COLO668 (cell line): ENCODE measurements around the gene MACROH2A1.

Experiments
- DNase-seq: peaks from one replicate; lab custom pipeline; 2025; ENCODE audit not compliant: unreplicated experiment; lab: John Stamatoyannopoulos, UW

Gene MACROH2A1

DNA sequence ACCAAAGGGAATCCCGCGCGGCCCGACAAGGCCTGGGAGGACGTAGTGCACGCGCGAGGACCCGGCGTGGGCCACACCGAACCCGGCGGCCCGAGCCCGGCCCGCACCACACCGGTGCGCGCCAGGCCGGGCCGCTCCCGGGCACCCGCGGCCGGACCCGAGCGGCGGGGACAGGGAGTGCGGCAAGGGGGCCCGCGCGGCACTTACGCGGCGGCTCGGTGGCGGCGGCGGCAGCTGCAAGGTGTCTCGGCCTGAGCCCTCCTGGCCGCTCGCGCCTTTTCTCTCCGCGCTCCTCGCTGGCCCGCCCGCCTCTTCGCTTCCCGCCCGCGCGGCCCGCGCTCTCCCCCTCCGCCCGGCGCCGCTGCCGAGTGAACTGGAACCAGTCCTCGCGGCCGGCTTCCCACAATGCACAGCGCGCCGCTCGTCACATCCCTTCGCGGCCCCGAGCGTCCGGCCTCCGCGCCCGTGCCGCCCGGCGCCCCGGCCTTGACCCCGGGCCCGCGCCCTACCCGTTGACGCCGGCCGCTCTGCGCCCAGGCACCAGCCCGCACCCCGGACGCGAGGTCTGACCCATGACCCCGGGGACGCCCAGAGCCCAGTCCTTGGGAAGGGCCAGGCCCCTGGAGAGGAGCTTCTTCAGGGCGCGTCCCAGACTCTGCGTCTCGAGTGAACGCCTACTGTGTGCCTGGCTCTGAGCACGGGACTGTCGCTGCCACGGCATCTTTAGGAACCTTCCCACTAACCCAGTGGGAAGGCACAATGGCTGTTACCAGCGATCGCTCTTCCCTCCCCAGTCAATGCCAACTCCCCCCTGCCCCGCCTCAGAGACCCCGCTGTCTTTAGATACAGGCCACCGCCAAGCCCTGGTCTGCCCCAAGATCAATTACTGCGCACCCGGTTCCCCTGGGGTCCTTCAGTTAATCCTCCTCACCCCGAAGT is at the start of gene MACROH2A1:
Gene MACROH2A1 (minus strand): TSS at position 377 of the 939 bp plus-strand sequence. CDS start 10,138 bp downstream, outside the sequence.
- DNase-seq = peak; percentile 91

DNA sequence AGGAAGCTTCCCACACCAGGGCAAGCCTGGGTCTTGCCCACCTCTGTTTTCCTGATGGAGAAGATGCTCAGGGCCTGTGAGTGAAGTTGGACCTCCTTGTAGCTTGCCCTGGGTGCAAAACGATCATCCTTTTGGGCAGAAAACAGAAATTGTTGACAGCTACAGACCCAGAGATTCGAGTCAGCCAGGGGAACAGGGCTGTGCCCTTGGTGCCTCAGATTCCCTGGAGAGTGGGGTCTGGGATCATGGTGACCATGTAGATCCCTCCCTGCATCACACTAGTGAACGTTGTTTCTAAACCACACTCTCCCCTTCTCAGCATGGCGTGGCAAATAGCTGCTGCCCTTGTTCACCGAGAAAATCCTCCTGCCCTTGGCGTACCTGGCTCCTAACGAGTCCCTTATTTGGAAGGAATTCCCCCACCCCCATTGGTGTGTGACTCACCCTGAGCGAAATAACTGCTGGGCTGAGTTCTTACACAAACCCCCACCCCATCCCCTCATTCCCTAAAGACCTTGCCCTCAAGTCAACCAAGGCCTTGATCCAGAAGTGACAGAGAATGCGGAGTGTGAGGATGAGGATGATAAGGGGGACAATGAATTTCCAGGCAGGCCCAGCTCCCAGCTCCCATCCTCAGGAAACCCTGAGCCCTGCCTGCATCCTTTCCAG is 49.2 kb upstream of the MACROH2A1 start:
- no peak for DNase-seq

DNA sequence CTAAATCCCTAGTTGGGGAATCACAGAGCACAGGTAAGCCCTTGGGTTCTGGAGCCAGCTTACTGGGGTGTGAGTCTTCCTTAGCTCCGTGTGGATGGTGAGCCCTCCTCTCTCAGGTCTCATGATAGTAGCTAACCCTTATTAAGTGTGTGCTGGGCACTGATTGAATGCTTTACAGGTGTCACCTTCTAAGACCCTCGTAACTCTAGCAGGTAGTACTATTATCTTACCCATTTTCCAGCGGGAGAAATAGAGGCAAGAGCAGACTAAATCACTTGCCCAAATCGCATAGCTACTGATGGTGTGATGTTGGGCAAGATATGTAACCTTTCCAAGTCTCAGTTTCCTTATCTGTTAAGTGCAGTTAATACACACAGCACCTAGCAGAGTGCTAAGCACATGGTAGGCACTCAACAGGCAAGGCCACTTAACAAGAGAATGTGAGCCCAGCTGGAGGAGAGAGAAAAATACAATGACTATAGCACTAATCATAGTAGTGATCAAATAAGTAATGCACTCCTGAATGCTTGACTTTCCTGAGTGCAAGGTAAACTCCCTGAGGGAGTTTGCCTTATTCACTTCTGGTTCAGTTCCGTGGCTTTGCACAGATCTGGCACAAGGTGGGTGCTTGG is 48.4 kb upstream of the MACROH2A1 start, which contains the start of gene DCANP1:
Gene DCANP1 (minus strand): TSS at position 51 of the 632 bp plus-strand sequence. CDS start 240 bp downstream, outside the sequence.
- DNase-seq = no peak

DNA sequence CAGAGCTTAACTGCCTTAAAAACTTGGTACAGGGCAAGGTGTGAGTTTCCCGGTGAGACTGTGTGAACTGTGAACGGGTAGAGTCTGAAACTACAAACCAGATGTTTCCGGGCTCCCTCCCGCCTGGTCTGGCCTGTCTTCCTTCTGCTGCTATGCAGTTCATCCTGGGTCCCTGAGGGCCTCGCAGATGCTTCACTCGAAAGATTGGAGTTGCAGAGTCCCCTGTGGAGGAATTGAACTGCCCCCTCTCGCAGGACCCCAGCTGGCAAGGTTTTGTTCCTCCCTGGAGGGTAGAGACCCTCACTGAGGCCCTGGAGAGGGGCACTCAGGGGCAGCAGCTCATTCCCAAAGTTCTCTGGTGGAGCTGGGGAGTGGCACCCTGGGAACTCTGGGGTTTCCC is 47.6 kb upstream of the MACROH2A1 start:
- no peak for DNase-seq

DNA sequence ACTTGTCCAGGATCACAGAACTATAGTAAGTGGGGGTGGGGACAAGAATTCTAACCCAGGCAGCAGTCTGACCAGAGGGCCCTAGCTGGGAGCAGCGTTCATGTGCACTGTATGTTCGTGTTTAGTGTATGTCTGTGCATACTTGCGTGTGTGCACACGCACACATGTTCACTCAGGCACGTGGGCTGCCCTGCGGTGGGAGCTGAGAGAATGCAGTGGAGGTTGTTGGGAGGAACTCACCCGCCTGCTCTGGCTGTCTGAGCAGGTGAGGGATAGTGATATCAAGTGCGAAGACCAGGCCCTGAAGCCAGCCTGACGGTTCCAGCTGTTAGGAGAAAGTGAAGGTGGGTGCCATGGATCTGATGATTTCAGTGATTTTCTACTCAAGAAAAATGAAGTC is 47.2 kb upstream of the MACROH2A1 start:
- no peak for DNase-seq

DNA sequence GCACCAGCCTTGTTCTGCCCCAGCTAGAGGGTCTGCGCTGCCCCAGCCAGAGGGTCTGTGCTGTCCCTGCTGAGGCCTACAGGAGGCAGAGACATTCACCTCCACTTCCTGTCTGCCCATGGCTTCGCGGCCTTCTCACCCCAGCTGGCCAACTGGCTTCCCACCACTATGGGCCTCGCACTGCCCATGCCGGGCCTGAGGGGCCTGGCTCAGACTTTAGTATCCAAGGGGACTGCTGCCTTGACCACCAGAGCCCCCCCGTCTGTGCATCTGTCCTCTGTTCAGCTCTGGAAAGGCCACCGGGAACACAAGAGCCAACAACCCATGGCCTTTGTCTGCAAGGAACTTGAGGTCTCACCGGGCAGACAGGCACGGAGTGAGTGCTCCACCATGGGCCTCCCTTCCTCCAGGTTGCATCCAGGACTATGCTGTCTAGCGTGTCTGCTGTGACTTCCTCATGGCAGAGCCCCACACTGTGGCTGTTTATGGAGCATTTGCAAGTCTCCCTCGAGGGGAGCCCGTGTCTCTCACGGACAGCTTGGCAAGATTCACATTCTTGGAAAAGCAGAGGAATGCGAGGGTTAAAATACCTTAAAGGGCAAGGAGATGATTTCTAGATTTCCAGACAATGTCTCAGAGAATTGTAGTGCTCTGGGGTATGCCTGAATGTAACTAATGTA is 46.4 kb upstream of the MACROH2A1 start:
- no peak for DNase-seq

DNA sequence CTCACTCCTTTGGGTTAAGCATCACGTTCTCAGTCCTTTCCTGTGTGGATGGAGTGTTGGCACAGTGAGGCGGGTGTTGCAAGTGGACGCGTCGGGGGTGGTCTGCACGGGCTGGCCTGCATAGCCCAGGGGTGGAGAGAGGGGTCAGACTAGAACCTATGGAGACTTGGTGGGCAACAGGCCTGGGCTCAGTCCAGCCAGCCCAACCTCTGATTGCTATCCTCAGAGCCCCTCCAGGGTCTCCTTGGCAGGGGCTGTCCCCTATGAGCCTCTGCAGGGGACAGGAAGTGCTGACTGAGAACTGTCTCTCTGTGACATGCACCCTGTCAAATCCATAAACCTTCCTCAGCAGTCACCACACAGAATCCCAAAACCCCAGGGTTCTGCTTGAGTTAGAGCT is 45.9 kb upstream of the MACROH2A1 start:
- no peak for DNase-seq

DNA sequence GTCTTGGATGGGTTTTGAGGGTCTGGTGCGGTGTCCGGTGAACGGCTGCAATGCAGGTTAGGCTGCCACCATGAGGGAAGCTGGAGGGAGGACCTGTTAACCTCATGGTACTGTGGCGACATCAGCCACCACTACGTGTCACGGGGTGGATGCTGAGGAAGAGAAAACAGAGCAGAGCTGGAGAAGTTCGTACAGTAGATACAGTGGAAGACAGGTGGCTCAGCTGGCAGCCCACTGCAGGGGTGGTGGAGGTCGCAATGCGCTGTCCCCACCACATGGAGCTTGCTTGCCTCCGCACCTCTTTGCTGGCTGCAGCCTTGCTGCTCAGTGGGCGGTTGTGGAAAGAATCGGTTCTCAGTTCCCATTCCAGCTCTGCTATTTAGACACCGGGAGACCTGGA is 45.3 kb upstream of the MACROH2A1 start:
- no peak for DNase-seq

DNA sequence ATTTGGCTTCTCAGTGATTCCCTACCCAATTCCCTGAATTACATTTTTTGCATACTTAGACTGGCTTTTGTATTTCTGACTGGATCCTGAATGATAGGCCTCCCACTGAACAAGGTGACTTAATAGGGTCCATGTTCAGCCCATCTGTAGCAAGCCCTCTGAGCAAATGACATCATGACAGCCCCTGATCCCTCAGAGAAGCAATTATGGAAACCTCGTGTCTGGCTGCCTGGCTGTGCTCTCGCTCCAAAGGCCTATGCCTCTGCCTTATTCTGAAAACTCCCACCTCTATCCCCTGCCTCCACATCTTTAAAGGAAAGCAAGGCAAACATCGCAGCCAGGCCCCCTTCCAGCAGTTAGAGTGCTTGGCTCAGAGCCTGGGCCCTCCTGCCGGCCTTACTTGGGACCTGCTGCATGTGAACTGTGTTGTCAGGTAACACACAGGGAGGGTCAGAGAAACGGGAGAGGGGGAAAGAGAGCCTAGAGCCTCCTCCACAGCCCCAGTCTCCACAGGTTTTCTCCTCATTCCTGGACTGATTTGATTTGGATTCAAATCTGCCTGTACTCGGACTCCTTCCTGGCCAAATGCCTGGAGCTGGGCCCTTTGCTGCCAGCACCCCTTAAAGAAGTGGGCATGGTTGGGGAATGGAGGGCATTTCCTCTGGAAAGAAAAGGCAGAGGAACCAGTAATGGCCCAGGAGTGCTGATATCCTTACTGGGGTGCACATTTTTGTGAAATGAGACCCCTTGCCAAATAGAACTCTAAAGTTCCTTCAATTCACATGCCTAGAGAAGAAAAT is 44.3 kb upstream of the MACROH2A1 start:
- DNase-seq = no peak

DNA sequence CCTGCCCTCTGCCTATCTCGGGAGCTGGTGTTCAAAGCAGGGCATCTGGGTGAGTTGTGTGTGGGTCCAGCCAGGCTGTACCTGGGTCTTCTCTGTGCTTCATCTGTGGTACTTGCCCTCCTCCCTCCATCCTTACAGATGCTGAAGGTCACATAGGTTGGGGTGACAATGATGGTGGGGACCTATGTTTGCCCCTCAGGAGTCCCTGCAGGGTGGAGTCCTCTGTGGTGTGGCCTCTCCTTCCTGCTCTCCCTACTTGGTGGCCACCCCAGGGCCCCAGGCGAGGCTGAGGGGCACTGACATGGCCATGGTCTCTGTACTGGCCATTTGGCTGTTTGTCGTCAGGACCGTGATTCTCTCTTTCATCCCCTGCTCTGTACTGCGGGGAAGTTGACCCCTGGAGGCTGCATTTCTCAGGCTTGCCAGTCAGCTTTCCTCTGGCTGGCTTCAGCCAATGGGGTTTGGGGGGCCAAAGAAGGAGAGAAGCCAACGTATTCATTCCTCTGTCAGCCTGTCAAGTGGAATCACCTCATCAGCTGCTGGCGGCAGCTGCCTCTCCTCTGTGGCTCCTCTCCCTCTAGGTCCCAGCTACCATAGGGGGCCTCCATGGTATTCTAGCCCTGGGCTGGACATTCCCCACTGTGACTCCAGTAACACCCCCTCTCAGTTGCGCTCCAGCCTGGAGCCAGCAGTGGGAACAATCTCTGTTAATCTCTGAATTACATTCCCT is 43.6 kb upstream of the MACROH2A1 start:
- no peak for DNase-seq

DNA sequence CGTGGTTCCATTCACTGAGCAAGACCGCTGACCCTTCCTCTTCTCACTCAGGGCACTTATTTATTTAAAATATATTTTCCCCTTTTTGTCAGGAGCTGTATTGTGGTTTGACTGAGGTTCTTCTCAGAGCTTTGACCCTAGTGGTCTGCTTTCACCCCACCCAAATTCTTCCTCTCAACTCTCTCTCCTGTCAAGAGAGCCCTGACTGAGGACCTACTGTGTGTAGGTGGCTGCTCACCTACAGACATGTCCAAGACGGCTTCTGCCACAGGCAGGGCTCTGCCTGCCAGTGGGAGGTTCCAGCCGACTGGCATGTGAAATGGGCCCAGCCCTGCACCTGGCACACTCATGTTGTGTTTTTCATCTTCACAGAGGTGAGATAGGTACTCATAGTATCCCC is 42.9 kb upstream of the MACROH2A1 start:
- DNase-seq = no peak

DNA sequence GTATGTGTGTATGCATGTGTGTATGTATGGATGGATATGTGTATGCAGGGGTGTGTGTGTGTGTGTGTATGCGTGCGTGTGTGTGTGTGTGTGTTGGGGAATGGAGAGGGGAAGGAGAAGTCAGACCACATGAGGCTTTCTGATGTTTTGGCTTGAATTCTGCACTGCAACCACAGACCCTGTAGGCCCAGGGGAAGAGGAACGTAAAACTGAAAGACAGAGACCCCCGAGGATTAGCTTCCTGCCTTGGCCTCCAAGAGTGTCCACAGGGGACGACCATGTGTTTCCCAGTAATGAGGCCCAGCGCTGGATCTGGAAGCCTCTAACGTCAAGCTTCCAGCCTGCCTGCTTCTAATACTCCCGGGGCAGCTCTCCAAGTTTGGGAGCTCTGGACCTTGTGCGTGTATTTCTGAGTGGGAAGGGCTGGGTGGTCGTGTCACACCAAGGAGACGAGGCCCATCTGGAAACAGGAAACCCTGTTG is 42.4 kb upstream of the MACROH2A1 start:
- no peak for DNase-seq

DNA sequence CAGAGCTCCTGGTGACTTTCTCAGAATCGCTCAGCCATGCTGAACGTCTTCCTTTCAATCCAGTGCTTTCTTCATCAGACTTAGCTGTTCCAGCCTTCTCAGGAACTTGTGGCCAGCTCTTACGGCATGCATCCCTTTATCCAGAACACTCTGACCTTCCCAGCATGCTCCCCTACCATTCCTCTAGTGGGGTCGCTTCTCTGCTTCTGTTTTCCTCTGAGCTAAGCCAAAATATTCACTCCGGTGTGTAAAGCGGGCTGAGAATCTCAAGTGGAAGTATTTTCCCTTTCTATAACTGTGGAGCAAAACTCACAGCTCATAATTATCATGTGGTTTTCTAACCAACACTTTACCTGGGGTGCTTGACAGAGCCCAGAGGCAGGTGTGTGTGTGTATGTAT is 41.9 kb upstream of the MACROH2A1 start:
- DNase-seq = no peak

DNA sequence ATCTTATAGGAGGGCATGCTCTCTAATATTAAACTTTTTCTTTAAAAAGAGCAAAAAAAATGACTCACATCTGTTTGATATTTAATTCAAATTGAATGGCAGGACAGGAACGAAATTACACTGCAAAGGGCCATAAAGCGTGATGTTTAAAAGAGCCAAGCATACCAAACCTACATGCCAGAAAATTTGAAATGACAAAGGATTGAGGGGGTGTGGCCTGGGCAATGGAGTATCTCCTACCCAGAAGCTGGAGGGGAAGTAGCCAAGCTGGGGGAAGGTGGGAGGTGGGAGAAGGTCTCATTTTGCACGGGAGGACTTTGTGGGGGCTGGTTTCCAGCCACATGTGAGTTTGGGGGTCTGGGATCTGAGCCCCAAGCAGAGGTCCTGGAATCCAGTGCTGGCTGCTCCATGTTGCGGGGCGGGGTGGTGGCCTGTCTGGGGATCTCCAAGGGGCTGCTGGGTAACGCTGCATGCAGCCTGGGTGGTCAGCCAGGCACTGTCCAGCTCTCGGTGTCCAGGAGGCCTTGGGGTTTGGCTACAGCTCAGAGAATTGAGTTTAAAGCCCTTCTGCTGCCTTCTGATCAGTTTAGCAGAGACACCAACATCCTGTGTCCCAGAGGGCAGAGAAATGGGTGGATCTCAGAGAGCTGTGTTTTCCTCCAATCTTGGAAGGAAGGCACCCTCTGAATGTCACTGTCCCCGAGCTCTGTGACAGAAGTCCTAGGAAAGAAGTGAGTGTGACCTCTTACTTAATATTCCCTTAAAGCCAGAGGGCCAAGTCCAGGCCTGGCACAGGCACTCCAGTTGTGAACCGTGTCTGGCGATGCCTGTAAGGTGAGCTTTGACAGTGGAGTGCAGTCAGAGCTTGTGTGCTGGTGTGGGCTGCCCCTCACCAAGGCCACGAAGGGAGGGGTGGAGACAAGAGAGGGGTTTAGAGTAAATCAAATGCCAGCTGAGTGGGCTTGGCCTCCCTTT is 40.5 kb upstream of the MACROH2A1 start:
- no peak for DNase-seq

DNA sequence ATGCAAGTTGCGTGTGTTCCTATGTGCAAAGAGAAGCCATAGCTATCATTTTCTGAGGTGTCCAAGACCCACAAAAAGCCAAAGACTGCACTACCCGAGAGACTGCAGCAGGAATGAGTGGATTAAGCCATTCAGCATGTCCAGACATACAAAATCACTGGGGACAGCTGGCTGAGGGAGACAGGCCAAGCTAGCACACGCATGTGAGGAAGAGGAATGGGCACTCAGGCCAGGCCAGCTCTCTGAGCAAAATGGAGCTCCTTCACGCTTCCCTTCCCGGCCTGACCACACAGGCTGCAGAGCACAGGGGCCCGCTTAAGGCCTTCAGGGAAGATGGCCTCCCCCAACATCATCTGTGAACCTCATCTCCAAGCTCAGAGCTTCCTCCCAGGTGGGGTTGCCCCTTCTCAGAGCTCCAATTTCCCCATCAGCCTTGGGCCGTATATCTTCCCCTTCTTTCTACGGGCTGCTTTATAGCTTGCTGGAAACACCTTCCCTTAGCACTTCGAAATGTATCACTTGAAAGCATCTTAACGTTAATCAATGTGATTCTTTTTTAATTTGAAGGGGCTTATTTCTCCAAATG is 39.7 kb upstream of the MACROH2A1 start:
- DNase-seq = no peak

DNA sequence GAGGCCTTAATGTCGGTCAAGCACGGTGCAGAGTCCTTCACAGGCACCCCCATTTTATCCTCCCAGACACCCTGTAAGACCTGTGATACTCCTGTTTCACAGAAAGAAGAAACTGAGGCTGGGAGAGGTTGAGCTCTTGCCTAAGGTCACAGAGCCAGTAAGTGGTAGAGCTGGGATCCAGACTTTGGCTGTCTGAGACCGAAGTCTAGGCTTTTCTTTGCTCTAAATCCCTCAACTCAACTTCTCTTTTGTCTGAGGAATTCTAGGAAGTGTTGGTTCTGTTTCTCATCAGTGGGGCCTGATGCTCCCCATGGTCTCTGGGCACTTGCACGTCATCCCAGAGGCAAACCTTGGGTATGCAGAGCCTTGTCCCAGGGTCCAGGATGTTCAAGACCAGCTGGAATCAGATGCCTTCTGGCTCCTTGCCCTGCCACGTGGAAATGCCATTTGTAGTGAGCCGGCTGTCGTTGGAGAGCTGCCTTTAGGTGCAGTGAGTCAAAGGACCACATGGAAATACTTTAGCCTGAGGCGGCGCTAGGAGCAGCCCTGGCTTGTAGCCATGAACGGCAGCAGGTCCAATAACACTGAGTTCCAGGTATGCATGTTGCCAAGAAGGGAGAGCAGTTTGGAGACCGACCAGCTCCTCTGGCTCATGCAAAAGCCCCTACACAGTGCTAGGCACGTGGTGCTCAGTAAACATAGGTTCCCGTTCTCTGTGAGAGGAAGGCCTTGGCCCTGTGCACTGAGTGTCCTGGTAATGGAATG is 38.9 kb upstream of the MACROH2A1 start:
- peak; percentile 30 for DNase-seq

DNA sequence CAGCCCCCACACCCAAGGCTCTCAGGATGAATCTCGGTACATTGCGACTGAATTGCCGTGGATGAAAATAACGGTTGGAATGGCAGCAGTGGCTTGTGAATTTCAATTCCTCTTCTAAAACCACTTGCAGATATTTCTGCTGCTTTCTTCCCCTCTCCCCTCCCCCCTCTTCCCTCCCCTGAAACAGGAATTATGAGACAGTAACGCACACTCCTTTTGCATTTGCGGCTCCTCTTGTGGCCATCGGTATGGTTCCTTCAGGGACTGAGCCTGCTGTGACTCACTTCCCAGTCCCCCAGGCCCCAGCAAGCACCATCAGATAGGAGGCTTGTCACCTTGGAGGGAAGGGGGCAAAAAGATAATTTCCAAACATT is 38.4 kb upstream of the MACROH2A1 start:
- DNase-seq = no peak
